Fibroblast of lung (primary cell): ENCODE results near the gene LRRC36. TPM values are rescaled to one million over a fixed set of nuclear protein-coding genes. Genes with fewer than 3 reads are reported as not detected.

ENCODE experiments used
- DNase-seq, 2 donors: peaks; one replicate each; pipeline versions ENCODE4 v3.0.0 to v3.0.0-alpha.2; 2010; ENCODE audit warnings: low read depth in 2 of 2
- H2AFZ ChIP-seq: 2 replicates; pipeline ENCODE4 v1.5.1; 2012; ENCODE audit warnings: low read length, control low read depth, inconsistent platforms
- H3K27ac ChIP-seq: 2 replicates; pipeline ENCODE4 v1.5.1; 2011; ENCODE audit warnings: low read length, control low read depth; ENCODE audit not compliant: insufficient read depth
- H3K27me3 ChIP-seq: 2 replicates; pipeline ENCODE4 v1.5.1; 2011; ENCODE audit warnings: mild to moderate bottlenecking, low read length; ENCODE audit not compliant: control insufficient read depth, insufficient read depth
- H3K36me3 ChIP-seq: 2 replicates; pipeline ENCODE4 v1.5.1; 2011; ENCODE audit warnings: low read length; ENCODE audit not compliant: control insufficient read depth, insufficient read depth
- H3K4me1 ChIP-seq: 2 replicates; pipeline ENCODE4 v1.5.1; 2011; ENCODE audit warnings: low read length; ENCODE audit not compliant: control insufficient read depth, insufficient read depth; ENCODE audit errors: extremely low read depth
- H3K4me2 ChIP-seq: 2 replicates; pipeline ENCODE4 v1.5.1; 2011; ENCODE audit warnings: low read length, control low read depth; ENCODE audit not compliant: insufficient read depth; ENCODE audit errors: extremely low read depth
- H3K4me3 ChIP-seq, 4 experiments: fragments of 200-600 bp in 1 of 4; sonication (generic) in 1 of 4; replicated peaks in 1 of 4; 2 replicates each; pipeline ENCODE4 v1.5.1; 2011 to 2016; ENCODE audit warnings: low read length in 4 of 4, low read depth in 3 of 4, mild to moderate bottlenecking in 3 of 4, control low read depth in 2 of 4, inconsistent platforms in 1 of 4, mixed read lengths in 1 of 4; ENCODE audit not compliant: insufficient read depth in 1 of 4; ENCODE audit errors: control extremely low read depth in 1 of 4
- H3K79me2 ChIP-seq: 2 replicates; pipeline ENCODE4 v1.5.1; 2012; ENCODE audit warnings: mild to moderate bottlenecking, low read length, inconsistent platforms; ENCODE audit not compliant: control insufficient read depth, insufficient read depth
- H3K9ac ChIP-seq: 2 replicates; pipeline ENCODE4 v1.5.1; 2011; ENCODE audit warnings: mild to moderate bottlenecking, low read length, control low read depth; ENCODE audit not compliant: insufficient read depth
- H3K9me3 ChIP-seq: 2 replicates; pipeline ENCODE4 v1.5.1; 2012; ENCODE audit warnings: low read depth, low read length; ENCODE audit not compliant: control insufficient read depth, insufficient read depth
- H4K20me1 ChIP-seq: 2 replicates; pipeline ENCODE4 v1.5.1; 2011; ENCODE audit warnings: low read length; ENCODE audit not compliant: control insufficient read depth, insufficient read depth; ENCODE audit errors: extremely low read depth
- EZH2 ChIP-seq: IDR thresholded peaks from 2 replicates; pipeline ENCODE4 v1.5.1; 2012; ENCODE audit warnings: low read length, control low read depth, mild to moderate bottlenecking; ENCODE audit errors: missing control alignments
- polyA plus RNA-seq, 2 donors: library from polyadenylated mRNA; depleted of rRNA in 1 of 2; stranded (reverse) in 1 of 2; unstranded in 1 of 2; fragments of >200 nt; gene quantifications; 2 replicates each; pipeline ENCODE4 v1.2.1, GENCODE V29; 2011 to 2012; ENCODE audit warnings: missing spikeins in 1 of 2
- total RNA-seq: library from RNA; depleted of rRNA; stranded (reverse); fragments of >200 nt; gene quantifications from 2 replicates; pipeline ENCODE4 v1.2.1, GENCODE V29; 2014
- TF ChIP-seq, protein P1 (sequence below), 2 donors: IDR thresholded peaks in 1 of 2; conservative IDR thresholded peaks in 1 of 2; 1 replicate in 1 of 2; 2 replicates in 1 of 2; pipeline ENCODE4 v1.5.1; 2011 to 2012; ENCODE audit warnings: low read length in 2 of 2, control low read depth in 1 of 2, inconsistent platforms in 1 of 2, low read depth in 1 of 2, mild to moderate bottlenecking in 1 of 2

Gene LRRC36
- total and polyA plus RNA-seq, 2 donors (not counting 1 experiment from before 2014, with no cell fraction given): 0.06 to 0.66 TPM

DNA sequence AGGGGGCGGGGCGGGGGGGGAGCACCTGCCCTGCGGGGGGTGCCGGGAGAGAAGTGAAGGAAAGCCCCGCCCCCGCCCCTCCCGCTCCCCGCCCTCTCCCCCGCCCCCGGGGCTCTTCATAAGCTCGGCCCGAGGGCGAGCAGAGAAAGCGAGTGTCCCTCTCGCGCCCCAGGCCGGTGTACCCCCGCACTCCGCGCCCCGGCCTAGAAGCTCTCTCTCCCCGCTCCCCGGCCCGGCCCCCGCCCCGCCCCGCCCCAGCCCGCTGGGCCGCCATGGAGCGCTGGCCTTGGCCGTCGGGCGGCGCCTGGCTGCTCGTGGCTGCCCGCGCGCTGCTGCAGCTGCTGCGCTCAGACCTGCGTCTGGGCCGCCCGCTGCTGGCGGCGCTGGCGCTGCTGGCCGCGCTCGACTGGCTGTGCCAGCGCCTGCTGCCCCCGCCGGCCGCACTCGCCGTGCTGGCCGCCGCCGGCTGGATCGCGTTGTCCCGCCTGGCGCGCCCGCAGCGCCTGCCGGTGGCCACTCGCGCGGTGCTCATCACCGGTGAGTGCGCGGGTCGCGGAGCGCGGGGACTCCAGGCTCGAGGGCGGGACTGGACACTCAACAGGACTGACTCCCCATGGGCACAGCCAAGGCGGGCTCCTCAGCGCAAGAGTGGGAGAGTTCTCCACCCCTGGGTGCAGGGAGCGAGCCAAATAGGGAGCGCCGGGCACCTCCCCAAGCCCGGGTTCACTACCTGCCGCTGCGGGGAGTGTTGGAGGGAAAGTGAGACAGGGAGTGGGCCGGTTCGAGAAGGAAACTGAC, 104.6 kb downstream of the LRRC36 start, which contains the start of gene HSD11B2:
HSD11B2 (plus strand) TSS at position 145 of the 798 bp plus-strand sequence; CDS start at position 273, 128 bp downstream.
- H3K27ac ChIP-seq: no peak within 1 kb of the TSS
- TF ChIP-seq, protein P1, sequence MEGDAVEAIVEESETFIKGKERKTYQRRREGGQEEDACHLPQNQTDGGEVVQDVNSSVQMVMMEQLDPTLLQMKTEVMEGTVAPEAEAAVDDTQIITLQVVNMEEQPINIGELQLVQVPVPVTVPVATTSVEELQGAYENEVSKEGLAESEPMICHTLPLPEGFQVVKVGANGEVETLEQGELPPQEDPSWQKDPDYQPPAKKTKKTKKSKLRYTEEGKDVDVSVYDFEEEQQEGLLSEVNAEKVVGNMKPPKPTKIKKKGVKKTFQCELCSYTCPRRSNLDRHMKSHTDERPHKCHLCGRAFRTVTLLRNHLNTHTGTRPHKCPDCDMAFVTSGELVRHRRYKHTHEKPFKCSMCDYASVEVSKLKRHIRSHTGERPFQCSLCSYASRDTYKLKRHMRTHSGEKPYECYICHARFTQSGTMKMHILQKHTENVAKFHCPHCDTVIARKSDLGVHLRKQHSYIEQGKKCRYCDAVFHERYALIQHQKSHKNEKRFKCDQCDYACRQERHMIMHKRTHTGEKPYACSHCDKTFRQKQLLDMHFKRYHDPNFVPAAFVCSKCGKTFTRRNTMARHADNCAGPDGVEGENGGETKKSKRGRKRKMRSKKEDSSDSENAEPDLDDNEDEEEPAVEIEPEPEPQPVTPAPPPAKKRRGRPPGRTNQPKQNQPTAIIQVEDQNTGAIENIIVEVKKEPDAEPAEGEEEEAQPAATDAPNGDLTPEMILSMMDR (conservative IDR thresholded peaks at IDR 0.05 in 1 of 2, IDR thresholded peaks at IDR 0.05 in 1 of 2; ENCODE audit: low read depth in 1 of 2, low read length in 2 of 2): no peak
- no peak for TF ChIP-seq EZH2
- H2AFZ ChIP-seq: no peak within 1 kb of the TSS
- DNase-seq: peak; percentile 36 to 38
- peaks cover 5% of the 10 kb centered on the region for H3K4me1 ChIP-seq
- no peak within 1 kb of the TSS for H3K9ac ChIP-seq
- H3K79me2 ChIP-seq: no peaks in the 10 kb centered on the region
- H3K27me3 ChIP-seq: peaks cover 23% of the 10 kb centered on the region
- H3K4me2 ChIP-seq: peak within 1 kb of the TSS; percentile 68
- H3K36me3 ChIP-seq: no peaks in the 10 kb centered on the region
- H3K4me3 ChIP-seq: peak within 1 kb of the TSS in 3 of 4 experiments; percentile 31 to 42 (median 34)
- H3K9me3 ChIP-seq: no peaks in the 10 kb centered on the region
- H4K20me1 ChIP-seq: no peaks in the 10 kb centered on the region

DNA sequence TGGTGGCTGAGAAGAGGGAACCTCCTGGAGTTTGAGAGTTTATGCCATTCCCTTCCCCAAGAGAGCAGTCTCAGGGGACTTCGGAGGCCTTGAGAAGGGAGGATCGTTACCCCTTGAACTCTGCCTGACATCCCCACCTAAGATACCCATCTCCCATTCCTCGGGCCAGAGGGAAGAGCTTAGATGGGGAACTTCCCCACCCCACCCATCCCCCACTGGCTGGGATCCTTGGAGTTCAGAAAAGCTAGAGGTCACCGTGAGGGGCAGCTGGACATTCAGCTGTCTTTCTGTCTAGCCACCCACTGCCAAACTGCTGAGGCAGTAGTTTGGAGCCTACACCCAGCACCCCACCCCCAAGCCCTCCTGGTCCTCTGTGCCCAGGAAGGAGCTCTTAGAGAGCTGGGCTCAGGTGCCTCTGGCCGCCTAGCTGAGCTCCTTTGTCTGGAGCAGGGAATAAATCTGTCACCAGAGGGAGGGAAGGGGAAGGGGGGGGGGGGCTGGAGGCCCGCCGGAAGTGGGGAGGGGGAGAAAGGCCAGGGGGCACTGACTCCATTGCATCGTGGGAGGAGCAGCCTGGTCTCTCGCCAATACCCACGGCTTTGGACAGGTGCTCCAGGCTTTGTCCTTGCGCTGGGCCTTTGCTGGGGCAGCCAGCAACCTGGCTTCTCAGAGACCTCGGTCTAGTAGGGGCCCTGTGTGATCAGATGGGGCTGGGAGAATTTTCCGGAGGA, 105.3 kb downstream of the LRRC36 start:
- Histone ChIP-seq H3K4me3 (peak overlapping the region in 3 of 4 experiments; percentile 31 to 42 (median 34)), H3K9me3 (no peaks in the 10 kb centered on the region), H3K9ac (no peak overlapping the region), H3K4me2 (peak overlapping the region; percentile 68), H3K27ac (no peak overlapping the region), H3K36me3 (no peaks in the 10 kb centered on the region), H2AFZ (no peak overlapping the region), H3K27me3 (peaks cover 23% of the 10 kb centered on the region), H3K4me1 (peaks cover 5% of the 10 kb centered on the region), H4K20me1 (no peaks in the 10 kb centered on the region), H3K79me2 (no peaks in the 10 kb centered on the region)
- TF ChIP-seq, protein P1 (conservative IDR thresholded peaks at IDR 0.05 in 1 of 2, IDR thresholded peaks at IDR 0.05 in 1 of 2; ENCODE audit: low read depth in 1 of 2, low read length in 2 of 2): no peak
- no peak for TF ChIP-seq EZH2
- DNase-seq: no peak

DNA sequence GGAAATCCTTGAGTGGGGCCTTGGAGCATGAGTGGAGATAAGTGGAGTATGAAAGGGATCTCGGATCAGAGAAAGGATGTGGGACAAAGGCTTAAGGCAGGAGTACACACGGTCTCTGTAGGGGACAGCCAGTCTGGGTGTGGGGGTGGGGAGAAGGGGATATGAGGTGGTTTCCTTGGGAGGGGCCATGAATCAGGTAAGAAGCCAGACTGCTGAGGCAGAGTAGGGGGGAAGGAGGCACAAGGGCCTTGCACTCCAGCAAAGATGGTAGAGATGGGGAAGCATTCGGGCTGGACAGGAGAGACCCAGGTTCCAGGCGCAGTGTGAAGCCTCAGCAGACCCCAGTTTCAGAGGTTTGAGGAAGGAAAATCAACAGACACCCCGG, 105.9 kb downstream of the LRRC36 start:
- no peak overlapping the region for H2AFZ ChIP-seq
- DNase-seq: no peak
- peaks cover 5% of the 10 kb centered on the region for H3K4me1 ChIP-seq
- no peaks in the 10 kb centered on the region for H3K36me3 ChIP-seq
- TF ChIP-seq, protein P1 (conservative IDR thresholded peaks at IDR 0.05 in 1 of 2, IDR thresholded peaks at IDR 0.05 in 1 of 2; ENCODE audit: low read depth in 1 of 2, low read length in 2 of 2): no peak
- TF ChIP-seq EZH2: no peak
- H3K79me2 ChIP-seq: no peaks in the 10 kb centered on the region
- no peak overlapping the region for H3K4me2 ChIP-seq
- H3K9me3 ChIP-seq: no peaks in the 10 kb centered on the region
- no peak overlapping the region for H3K4me3 ChIP-seq
- H3K9ac ChIP-seq: no peak overlapping the region
- no peaks in the 10 kb centered on the region for H4K20me1 ChIP-seq
- H3K27ac ChIP-seq: no peak overlapping the region
- H3K27me3 ChIP-seq: peaks cover 23% of the 10 kb centered on the region
